ENCODE data around the gene ZFP3. TPM values are rescaled to one million over a fixed set of nuclear protein-coding genes. Genes with fewer than 3 reads are reported as not detected.
"Not testable (repeated sequence)": the region's sequence is repeated elsewhere in the genome, so short reads cannot be mapped to it uniquely, and the experiment has no call there.

Gene ZFP3
- total RNA-seq, 1 donor from 2014 or later: 7.0 TPM

GRCh38 chr17:5124896-5125295 lies 46.6 kb downstream of the ZFP3 start:
- not testable (repeated sequence) for DNase-seq (ENCODE audit: low spot score)

GRCh38 chr17:5126719-5127488 lies 48.6 kb downstream of the ZFP3 start:
- DNase-seq (ENCODE audit: low spot score): no peak

GRCh38 chr17:5127910-5128309 lies 49.6 kb downstream of the ZFP3 start:
- DNase-seq (ENCODE audit: low spot score): no peak

GRCh38 chr17:5128387-5128786 lies 50.1 kb downstream of the ZFP3 start:
- DNase-seq (ENCODE audit: low spot score): not testable (repeated sequence)

- DNase-seq (ENCODE audit: low spot score): no peak
Observed at GRCh38 chr17:5128905-5129535, 50.8 kb downstream of the ZFP3 start.

- not testable (repeated sequence) for DNase-seq (ENCODE audit: low spot score)
Observed at GRCh38 chr17:5129770-5130169, 51.5 kb downstream of the ZFP3 start.

GRCh38 chr17:5130261-5130660 lies 52.0 kb downstream of the ZFP3 start:
- DNase-seq (ENCODE audit: low spot score): not testable (repeated sequence)

- DNase-seq (ENCODE audit: low spot score): not testable (repeated sequence)
Observed at GRCh38 chr17:5130687-5131086, 52.4 kb downstream of the ZFP3 start.

- no peak for DNase-seq (ENCODE audit: low spot score)
Observed at GRCh38 chr17:5131146-5131715, 53.0 kb downstream of the ZFP3 start.

GRCh38 chr17:5131799-5132502 lies 53.7 kb downstream of the ZFP3 start:
- DNase-seq (ENCODE audit: low spot score): not testable (repeated sequence)

- not testable (repeated sequence) for DNase-seq (ENCODE audit: low spot score)
Observed at GRCh38 chr17:5132503-5133225, 54.4 kb downstream of the ZFP3 start.

- DNase-seq (ENCODE audit: low spot score): no peak
Observed at GRCh38 chr17:5133311-5133710, 55.0 kb downstream of the ZFP3 start.

GRCh38 chr17:5133961-5134360 lies 55.7 kb downstream of the ZFP3 start:
- not testable (repeated sequence) for DNase-seq (ENCODE audit: low spot score)

GRCh38 chr17:5134571-5134970 lies 56.3 kb downstream of the ZFP3 start:
- DNase-seq (ENCODE audit: low spot score): not testable (repeated sequence)

GRCh38 chr17:5135131-5135712 lies 57.0 kb downstream of the ZFP3 start:
- not testable (repeated sequence) for DNase-seq (ENCODE audit: low spot score)

- DNase-seq (ENCODE audit: low spot score): no peak
Observed at GRCh38 chr17:5135726-5136579, 57.7 kb downstream of the ZFP3 start.

- DNase-seq (ENCODE audit: low spot score): not testable (repeated sequence)
Observed at GRCh38 chr17:5136580-5137412, 58.5 kb downstream of the ZFP3 start.

- not testable (repeated sequence) for DNase-seq (ENCODE audit: low spot score)
Observed at GRCh38 chr17:5137511-5138197, 59.4 kb downstream of the ZFP3 start.

GRCh38 chr17:5138198-5138544 lies 59.9 kb downstream of the ZFP3 start:
- DNase-seq (ENCODE audit: low spot score): not testable (repeated sequence)
